HepG2 (cell line): ENCODE data around the gene OVAAL. TPM values are rescaled to one million over a fixed set of nuclear protein-coding genes. Genes with fewer than 3 reads are reported as not detected.

ENCODE experiments used
- ATAC-seq: fragments of 200-7000 bp; cut with Tn5 transposase; 3 replicates; pipeline ENCODE4 v1.9.1; 2020; ENCODE audit warnings: mild to moderate bottlenecking, moderate library complexity
- BruUV-seq: library from RNA; stranded (reverse); fragments of 400-500 nt; replicated peaks from 2 replicates; lab custom pipeline; 2021; lab: Mats Ljungman, UMichigan
- CTCF ChIA-PET: fragments of 300-600 bp; formaldehyde crosslinking; extraction: SDS; loops from one replicate; lab custom pipeline; 2021; ENCODE audit warnings: low total read pairs, inconsistent platforms, low intra/inter-chr PET ratio; lab: Yijun Ruan, JAX
- POLR2A ChIA-PET: fragments of 350-600 bp; sonication (Branson Sonifier 250); formaldehyde crosslinking; loops from one replicate; lab custom pipeline; 2020; ENCODE audit warnings: antibody characterized with exemption, inconsistent platforms; lab: Yijun Ruan, JAX
- DNase-seq: peaks from one replicate; pipeline ENCODE4 v3.0.0-alpha.2; 2015; ENCODE audit warnings: low spot score
- FAIRE-seq: peaks from 3 replicates; lab custom pipeline; 2011; peaks lifted over from hg19 to GRCh38; lab: Jason Lieb, UNC
- H2AFZ ChIP-seq: one replicate; pipeline ENCODE4 v1.6.1; 2011; ENCODE audit warnings: low read length, inconsistent platforms
- H3K27ac ChIP-seq: fragments of 300-600 bp; 3 replicates; pipeline ENCODE4 v1.8.0; 2011; ENCODE audit warnings: mixed run types, mild to moderate bottlenecking, mixed read lengths, low read length, inconsistent platforms; ENCODE audit not compliant: insufficient read depth; ENCODE audit errors: extremely low read length
- H3K27me3 ChIP-seq, 2 experiments: fragments of 200-600 bp in 1 of 2; 2 replicates in 1 of 2; 3 replicates in 1 of 2; pipeline versions ENCODE4 v1.6.0 to v1.8.0; 2011; ENCODE audit warnings: low read length in 2 of 2, mild to moderate bottlenecking in 2 of 2, moderate library complexity in 2 of 2, inconsistent platforms in 1 of 2; ENCODE audit not compliant: insufficient read depth in 2 of 2, control insufficient read depth in 1 of 2
- H3K36me3 ChIP-seq, 2 experiments: fragments of 200-600 bp in 1 of 2; replicated peaks in 1 of 2; 2 replicates in 1 of 2; 3 replicates in 1 of 2; pipeline versions ENCODE4 v1.5.1 to v1.8.0; 2011; ENCODE audit warnings: low read length in 2 of 2, inconsistent platforms in 1 of 2; ENCODE audit not compliant: insufficient read depth in 2 of 2, control insufficient read depth in 1 of 2
- H3K4me1 ChIP-seq: 2 replicates; pipeline ENCODE4 v1.5.1; 2012; ENCODE audit warnings: low read length, inconsistent platforms; ENCODE audit not compliant: insufficient read depth
- H3K4me2 ChIP-seq: 2 replicates; pipeline ENCODE4 v1.6.0; 2011; ENCODE audit warnings: low read depth, low read length, inconsistent platforms
- H3K4me3 ChIP-seq, 3 experiments: fragments of 200-600 bp in 1 of 3; sonication (generic), shearing (Covaris generic) in 1 of 3; replicated peaks in 1 of 3; 2 replicates each; pipeline ENCODE4 v1.5.1; 2011 to 2016; ENCODE audit warnings: low read length in 3 of 3, inconsistent platforms in 2 of 3, low read depth in 2 of 3, mild to moderate bottlenecking in 2 of 3, control low read depth in 1 of 3, mixed read lengths in 1 of 3; ENCODE audit not compliant: insufficient read depth in 1 of 3
- H3K79me2 ChIP-seq: one replicate; pipeline ENCODE4 v1.6.1; 2011; ENCODE audit warnings: low read length, inconsistent platforms; ENCODE audit not compliant: insufficient read depth
- H3K9ac ChIP-seq: 2 replicates; pipeline ENCODE4 v1.6.0; 2011; ENCODE audit warnings: mild to moderate bottlenecking, low read depth, low read length, inconsistent platforms; ENCODE audit not compliant: insufficient read depth
- H3K9me3 ChIP-seq: 2 replicates; pipeline ENCODE4 v1.5.1; 2012; ENCODE audit warnings: mild to moderate bottlenecking, low read length
- H4K20me1 ChIP-seq: 2 replicates; pipeline ENCODE4 v1.6.0; 2011; ENCODE audit warnings: inconsistent platforms, mild to moderate bottlenecking, low read length, moderate library complexity; ENCODE audit not compliant: insufficient read depth
- ARNT ChIP-seq: fragments of 450-650 bp; IDR thresholded peaks from 2 replicates; pipeline ENCODE4 v1.6.1; 2017
- FOSL2 ChIP-seq: sonication (generic); formaldehyde crosslinking; IDR thresholded peaks from 2 replicates; pipeline ENCODE4 v1.4.0; 2020; ENCODE audit warnings: missing genetic modification reagents
- LCORL ChIP-seq, 2 experiments: fragments of 450-650 bp in 1 of 2; sonication (generic) in 1 of 2; formaldehyde crosslinking in 1 of 2; IDR thresholded peaks; 2 replicates each; pipeline versions ENCODE4 v1.5.0 to v1.6.1; 2017 to 2020; ENCODE audit warnings: antibody characterized with exemption in 1 of 2, missing genetic modification reagents in 1 of 2
- MAFF ChIP-seq: IDR thresholded peaks from 2 replicates; pipeline ENCODE4 v1.6.1; 2011; ENCODE audit warnings: low read depth, low read length, improper control_type of control experiment
- MAFG ChIP-seq: sonication (generic); formaldehyde crosslinking; IDR thresholded peaks from 2 replicates; pipeline ENCODE4 v1.5.1; 2020; ENCODE audit warnings: mild to moderate bottlenecking, missing genetic modification reagents
- MAFK ChIP-seq, 2 experiments: IDR thresholded peaks in 1 of 2; conservative IDR thresholded peaks in 1 of 2; 2 replicates each; pipeline ENCODE4 v1.6.1; 2011; ENCODE audit warnings: improper control_type of control experiment in 2 of 2, low read length in 2 of 2
- MYC ChIP-seq: sonication (generic); formaldehyde crosslinking; IDR thresholded peaks from 2 replicates; pipeline ENCODE4 v1.9.0; 2021; ENCODE audit warnings: missing genetic modification reagents, borderline replicate concordance
- NCOR1 ChIP-seq: fragments of 200-600 bp; sonication (generic); IDR thresholded peaks from 2 replicates; pipeline ENCODE4 v1.7.0; 2017; ENCODE audit warnings: antibody characterized with exemption, low read length, borderline replicate concordance
- NFE2 ChIP-seq: sonication (generic); formaldehyde crosslinking; IDR thresholded peaks from 2 replicates; pipeline ENCODE4 v1.4.0; 2020; ENCODE audit warnings: missing genetic modification reagents
- NFE2L2 ChIP-seq: fragments of 150-350 bp; IDR thresholded peaks from 2 replicates; pipeline ENCODE4 v1.6.1; 2014; ENCODE audit warnings: low read length
- RBAK ChIP-seq: sonication (generic); formaldehyde crosslinking; IDR thresholded peaks from 2 replicates; pipeline ENCODE4 v1.5.1; 2020; ENCODE audit warnings: mild to moderate bottlenecking, missing genetic modification reagents
- ZNF232 ChIP-seq: sonication (generic); formaldehyde crosslinking; IDR thresholded peaks from 2 replicates; pipeline ENCODE4 v1.4.0; 2020; ENCODE audit warnings: missing genetic modification reagents, borderline replicate concordance
- ZNF570 ChIP-seq: sonication (generic); formaldehyde crosslinking; IDR thresholded peaks from 2 replicates; pipeline ENCODE4 v1.4.0; 2020; ENCODE audit warnings: mild to moderate bottlenecking, missing genetic modification reagents, borderline replicate concordance
- ZNF879 ChIP-seq: sonication (generic); formaldehyde crosslinking; IDR thresholded peaks from 2 replicates; pipeline ENCODE4 v1.8.1; 2023; ENCODE audit warnings: missing genetic modification reagents
- WGBS: methylation state at CpG from one replicate; pipeline ENCODE4 v1.1.6; 2017; ENCODE audit warnings: low lambda C conversion rate; 5-methylcytosine and 5-hydroxymethylcytosine counted together
- in situ Hi-C: cut with HindIII; loops from 2 replicates; pipeline ENCODE4 v1.10.0; 2017; ENCODE audit warnings: low pct_unique_long_range_greater_than_20kb; ENCODE audit not compliant: extremely low pct_ligation_motif_present
- intact Hi-C: fragments of 100-400 bp; cut with micrococcal nuclease; formaldehyde crosslinking; loops from one replicate; pipeline ENCODE4 v1.10.0; 2022; ENCODE audit not compliant: unreplicated experiment
- polyA plus RNA-seq, 8 experiments: library from polyadenylated mRNA; depleted of rRNA in 3 of 8; stranded (reverse) in 7 of 8; unstranded in 1 of 8; fragments of >200 nt; fragmentation: Illumina TruSeq in 4 of 8; extraction: Trizol in 4 of 8; gene quantifications; 2 replicates each; pipeline versions ENCODE4 v1.2.1 to v1.2.3, GENCODE V29; 2011 to 2016; ENCODE audit warnings: low read depth in 4 of 8, missing spikeins in 1 of 8, mixed read lengths in 1 of 8; ENCODE audit not compliant: insufficient read depth in 1 of 8
- total RNA-seq, 5 experiments: library from RNA; depleted of rRNA; stranded (reverse); fragments of >200 nt; fragmentation: Illumina TruSeq; extraction: Trizol; gene quantifications; 2 replicates each; pipeline ENCODE4 v1.2.3, GENCODE V29; 2016; ENCODE audit warnings: low read depth in 1 of 5

OVAAL gene
- total and polyA plus RNA-seq, 2 of the 13 experiments (the other 11 are each of a cell fraction or from before 2014, with no cell fraction given), result 0.04 TPM; not detected in 1

GRCh38 chr1:180563026-180563827, 4.5 kb downstream of the OVAAL start:
- Histone ChIP-seq H2AFZ (peak overlapping the region; percentile 45), H3K79me2 (no peaks in the 10 kb centered on the region), H3K27me3 (no peaks in the 10 kb centered on the region), H3K36me3 (no peaks in the 10 kb centered on the region), H3K4me1 (peaks cover 43% of the 10 kb centered on the region), H3K4me3 (no peak overlapping the region), H3K9me3 (no peaks in the 10 kb centered on the region), H4K20me1 (no peaks in the 10 kb centered on the region), H3K4me2 (peak overlapping the region; percentile 38; the same call in 1 of the 2 replicates), H3K9ac (no peak overlapping the region), H3K27ac (no peak overlapping the region)
- FAIRE-seq (no peak), DNase-seq (peak; percentile 27), ATAC-seq (peak; percentile 90)
- intact Hi-C loops, result no loop called here
- ChIA-PET CTCF (no interaction called here), POLR2A (no interaction called here)
- in situ Hi-C loops, result no loop called here
- 65% methylated on average over 14 of the region's 14 CpGs for WGBS
- TF ChIP-seq FOSL2 (CRISPR knock-in tag), result 0 out of 2 replicates have a peak, but pooled peaks have one; percentile 17
- no peak for TF ChIP-seq RBAK (CRISPR knock-in tag)
- TF ChIP-seq ZNF570 (CRISPR knock-in tag), result no peak
- TF ChIP-seq MAFF, result peak; percentile 26; the same call in 1 of the 2 replicates
- TF ChIP-seq MAFG (CRISPR knock-in tag), result 0 out of 2 replicates have a peak, but pooled peaks have one; percentile 15
- peak; percentile 91; the same call in 1 of the 2 replicates for TF ChIP-seq NFE2 (CRISPR knock-in tag)
- no peak for TF ChIP-seq LCORL (IDR thresholded peaks at IDR 0.05)
- no peak for TF ChIP-seq LCORL (CRISPR knock-in tag; IDR thresholded peaks at IDR 0.05)
- TF ChIP-seq NFE2L2, result peak; percentile 85
- no peak for TF ChIP-seq ZNF879 (CRISPR knock-in tag)
- no peak for TF ChIP-seq NCOR1
- no peak for TF ChIP-seq MYC
- TF ChIP-seq MAFK (conservative IDR thresholded peaks at IDR 0.05 in 1 of 2, IDR thresholded peaks at IDR 0.05 in 1 of 2; ENCODE audit: low read length in 2 of 2), result peak in 1 of 2 experiments; percentile 43; a peak in 1 of 4 replicates
- TF ChIP-seq ZNF232 (CRISPR knock-in tag), result no peak
- no peak for TF ChIP-seq ARNT
- no TSS peak for BruUV-seq
